GM19023 (cell line): Measurements from ENCODE around the gene INPP5A.
"Not testable (repeated sequence)": the region's sequence is repeated elsewhere in the genome, so short reads cannot be mapped to it uniquely, and the experiment has no call there.

Experiments
- ATAC-seq: cut with Tn5 transposase; IDR thresholded peaks from one replicate; pipeline ENCODE4 v1.9.1; 2021; ENCODE audit warnings: mild to moderate bottlenecking, moderate library complexity; ENCODE audit not compliant: unreplicated experiment

Gene INPP5A

DNA sequence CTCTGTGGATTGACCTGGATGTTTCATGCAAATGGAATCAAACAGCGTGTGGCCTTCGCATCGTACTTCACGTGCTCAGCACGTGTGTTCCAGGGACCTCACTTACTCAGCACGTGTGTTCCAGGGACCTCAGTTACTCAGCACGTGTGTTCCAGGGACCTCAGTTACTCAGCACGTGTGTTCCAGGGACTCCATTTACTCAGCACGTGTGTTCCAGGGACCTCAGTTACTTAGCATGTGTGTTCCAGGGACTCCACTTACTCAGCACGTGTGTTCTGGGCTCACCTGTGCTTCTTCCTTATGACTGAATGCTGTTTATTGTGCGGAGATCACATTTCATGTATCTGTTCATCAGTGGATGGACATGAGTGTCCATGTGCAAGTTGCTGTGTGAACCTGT lies 22.0 kb downstream of the INPP5A start:
- no peak for ATAC-seq

- ATAC-seq, result no peak
Measured at GRCh38 chr10:132560241-132560731, 22.7 kb downstream of the INPP5A start.

- ATAC-seq, result no peak
Measured at GRCh38 chr10:132562177-132562915, 24.8 kb downstream of the INPP5A start.

DNA sequence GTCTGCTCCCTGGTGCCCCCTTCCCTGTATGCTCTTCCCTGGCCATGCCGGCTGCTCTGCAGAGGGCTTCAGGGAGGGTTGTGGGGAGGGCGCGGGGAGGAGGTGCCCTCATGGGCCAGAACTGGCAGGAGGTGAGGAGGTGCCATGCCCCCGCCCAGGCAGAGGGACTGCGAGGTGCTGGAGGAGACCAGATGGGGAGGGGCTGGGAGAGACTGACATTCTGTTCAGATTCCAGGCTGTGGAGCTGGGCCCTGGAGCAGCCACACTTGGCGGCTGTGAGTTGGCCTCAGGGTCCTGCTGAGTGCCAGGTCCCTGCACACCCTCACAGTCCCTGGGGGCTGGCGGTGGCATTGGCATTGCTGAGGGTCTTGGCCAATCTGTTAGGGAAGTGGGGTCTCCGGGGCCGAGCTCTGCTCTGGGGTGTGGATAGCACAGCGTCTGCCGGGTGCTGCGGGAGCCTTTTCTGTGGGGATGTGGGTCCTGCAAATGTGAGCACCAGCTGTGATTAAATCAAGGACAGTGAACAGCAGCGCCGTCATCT lies 25.4 kb downstream of the INPP5A start:
- ATAC-seq, result no peak

DNA sequence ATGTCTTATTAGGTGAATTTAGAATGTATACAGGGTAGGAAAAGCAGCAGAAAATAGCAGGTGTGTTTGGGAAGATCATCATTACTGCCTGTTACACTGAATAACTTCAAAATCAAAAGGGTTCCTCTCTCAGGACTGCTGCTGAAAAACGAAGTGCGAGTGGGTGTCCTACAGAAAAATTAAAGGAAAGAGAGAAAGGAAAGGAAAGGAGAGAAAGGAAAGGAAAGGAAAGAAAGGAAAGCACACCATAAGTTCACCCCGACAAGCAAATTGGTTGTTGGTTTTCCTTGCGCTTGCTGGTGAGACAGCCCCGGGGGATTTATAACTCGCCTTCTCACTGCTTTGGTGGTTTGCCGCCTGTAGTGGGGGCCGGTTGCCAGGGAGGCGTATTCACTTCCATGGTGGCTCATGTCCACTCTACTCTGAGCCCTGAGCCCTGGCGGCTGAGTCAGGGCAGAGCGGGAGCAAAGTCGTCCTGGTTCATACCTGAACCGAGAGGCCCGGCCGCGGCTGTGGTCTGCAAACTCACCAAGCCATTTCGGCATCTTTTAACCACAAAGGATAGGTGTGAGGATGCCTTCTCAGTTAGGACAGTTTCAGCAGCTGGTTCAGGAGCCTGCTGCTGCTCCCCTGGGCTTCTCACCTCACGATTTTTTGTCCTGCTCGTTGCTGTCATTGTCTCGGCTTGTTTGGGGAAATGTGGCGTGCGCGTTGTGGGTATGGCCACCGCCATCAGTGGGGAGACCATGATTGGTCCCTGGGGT lies 26.1 kb downstream of the INPP5A start:
- peak; percentile 94 for ATAC-seq

DNA sequence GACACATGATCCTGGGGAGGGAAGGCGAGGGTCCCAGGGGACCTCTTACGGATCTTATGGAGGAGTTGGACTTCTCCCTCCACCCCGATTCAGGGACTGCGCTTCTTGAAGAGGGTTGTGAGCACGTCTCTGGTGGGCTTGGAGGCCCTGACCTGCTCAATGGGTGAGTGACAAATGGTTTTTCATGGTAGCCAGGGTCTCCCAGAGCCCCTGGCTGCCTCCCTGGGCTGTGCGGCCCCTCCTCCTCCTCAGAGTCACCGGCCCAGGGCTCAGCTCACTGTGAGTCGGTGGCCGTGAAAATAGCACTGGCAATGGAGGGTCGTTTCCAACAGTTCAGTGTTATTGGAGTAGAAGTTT lies 26.6 kb downstream of the INPP5A start:
- no peak for ATAC-seq

DNA sequence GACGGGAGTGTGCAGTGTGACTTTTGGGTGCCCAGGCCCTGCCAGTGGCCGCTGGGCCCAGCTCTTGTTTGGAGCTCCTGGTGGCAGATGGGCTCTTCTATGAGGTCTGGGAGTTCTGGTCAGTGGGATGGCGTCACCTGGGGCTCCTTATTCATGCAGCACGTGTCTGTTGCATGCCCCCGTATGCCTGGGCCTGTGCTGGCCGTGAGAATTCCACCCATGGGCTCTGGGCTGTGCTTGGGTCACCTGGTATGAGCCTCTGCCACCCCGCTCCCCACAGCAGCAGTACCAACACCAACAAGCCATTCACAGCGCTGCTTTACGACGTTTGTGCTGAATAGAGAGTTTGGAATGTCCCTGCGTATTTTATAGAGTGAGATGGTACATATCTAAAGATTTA lies 27.1 kb downstream of the INPP5A start:
- ATAC-seq, result no peak

- ATAC-seq, result no peak
Measured at GRCh38 chr10:132565516-132566209, 28.1 kb downstream of the INPP5A start.

- ATAC-seq, result no peak
Measured at GRCh38 chr10:132566892-132567291, 29.3 kb downstream of the INPP5A start.

- ATAC-seq, result no peak
Measured at GRCh38 chr10:132570265-132570664, 32.7 kb downstream of the INPP5A start.

DNA sequence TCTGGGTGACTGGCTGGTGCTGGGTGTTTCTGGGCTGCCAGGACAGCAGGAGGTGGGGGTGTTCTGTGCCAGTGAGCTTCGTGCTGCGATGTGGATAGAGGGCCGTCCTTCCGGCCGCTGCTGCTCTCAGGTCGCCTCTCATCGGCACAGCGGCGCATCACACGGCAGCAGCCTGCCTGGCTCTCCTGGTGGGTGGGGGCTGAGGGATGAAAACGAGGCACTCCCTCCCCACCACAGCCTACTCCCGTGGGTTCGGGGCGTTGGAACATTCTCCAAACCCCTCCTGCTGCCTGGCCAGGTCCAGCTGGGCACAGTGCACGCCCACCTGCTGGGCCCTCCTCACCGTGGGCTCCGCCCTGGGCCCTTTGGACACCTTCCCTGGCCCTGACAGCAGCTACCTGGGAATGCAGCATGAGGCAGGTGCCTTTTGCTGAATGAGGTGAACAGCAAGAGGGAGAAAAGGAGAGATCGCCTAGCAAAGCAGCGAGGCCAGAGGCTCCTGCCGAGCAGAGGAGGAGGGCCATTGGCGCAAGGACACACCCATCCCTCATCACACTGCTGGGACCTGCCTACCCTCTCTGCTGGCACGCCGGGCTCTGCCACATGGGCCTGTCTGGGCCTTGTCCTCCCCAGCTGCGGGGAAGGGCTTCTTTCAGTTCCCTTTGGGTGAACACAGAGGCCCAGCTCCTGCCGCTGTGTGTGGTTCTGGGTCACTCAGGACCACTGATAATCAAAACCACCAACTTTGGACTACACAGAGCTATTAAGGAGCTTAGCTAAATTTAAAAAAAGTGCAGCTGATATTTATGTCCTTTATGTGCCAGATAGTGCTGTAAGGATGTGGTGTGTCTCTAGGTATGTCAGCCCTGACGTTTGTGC lies 33.4 kb downstream of the INPP5A start:
- peak; percentile 39 for ATAC-seq

GRCh38 chr10:132571650-132572544 lies 34.3 kb downstream of the INPP5A start:
- peak; percentile 71 for ATAC-seq

DNA sequence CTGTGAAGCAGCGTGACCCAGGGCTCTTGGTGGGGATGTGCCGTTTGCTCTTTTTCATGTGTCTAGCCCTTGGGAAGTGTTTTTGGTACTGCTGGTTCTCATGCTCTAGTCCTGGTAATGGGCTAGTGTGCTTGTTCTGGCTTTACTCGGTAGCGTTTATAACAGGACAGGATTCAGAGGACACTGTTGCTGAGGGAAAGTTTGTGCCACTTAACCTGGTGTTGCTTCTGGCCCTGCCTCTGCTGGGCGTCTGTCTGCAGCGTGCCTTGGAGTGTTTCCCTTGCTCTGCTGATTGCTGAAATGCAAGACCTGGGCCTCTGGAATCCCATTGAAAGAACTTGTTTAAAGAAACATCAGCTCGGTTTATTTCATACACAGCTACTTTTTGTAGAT lies 35.0 kb downstream of the INPP5A start:
- ATAC-seq, result no peak

GRCh38 chr10:132572946-132573345 lies 35.4 kb downstream of the INPP5A start:
- ATAC-seq, result not testable (repeated sequence)

- no peak for ATAC-seq
Measured at GRCh38 chr10:132574288-132574687, 36.7 kb downstream of the INPP5A start.

GRCh38 chr10:132574783-132575319 lies 37.3 kb downstream of the INPP5A start:
- no peak for ATAC-seq

DNA sequence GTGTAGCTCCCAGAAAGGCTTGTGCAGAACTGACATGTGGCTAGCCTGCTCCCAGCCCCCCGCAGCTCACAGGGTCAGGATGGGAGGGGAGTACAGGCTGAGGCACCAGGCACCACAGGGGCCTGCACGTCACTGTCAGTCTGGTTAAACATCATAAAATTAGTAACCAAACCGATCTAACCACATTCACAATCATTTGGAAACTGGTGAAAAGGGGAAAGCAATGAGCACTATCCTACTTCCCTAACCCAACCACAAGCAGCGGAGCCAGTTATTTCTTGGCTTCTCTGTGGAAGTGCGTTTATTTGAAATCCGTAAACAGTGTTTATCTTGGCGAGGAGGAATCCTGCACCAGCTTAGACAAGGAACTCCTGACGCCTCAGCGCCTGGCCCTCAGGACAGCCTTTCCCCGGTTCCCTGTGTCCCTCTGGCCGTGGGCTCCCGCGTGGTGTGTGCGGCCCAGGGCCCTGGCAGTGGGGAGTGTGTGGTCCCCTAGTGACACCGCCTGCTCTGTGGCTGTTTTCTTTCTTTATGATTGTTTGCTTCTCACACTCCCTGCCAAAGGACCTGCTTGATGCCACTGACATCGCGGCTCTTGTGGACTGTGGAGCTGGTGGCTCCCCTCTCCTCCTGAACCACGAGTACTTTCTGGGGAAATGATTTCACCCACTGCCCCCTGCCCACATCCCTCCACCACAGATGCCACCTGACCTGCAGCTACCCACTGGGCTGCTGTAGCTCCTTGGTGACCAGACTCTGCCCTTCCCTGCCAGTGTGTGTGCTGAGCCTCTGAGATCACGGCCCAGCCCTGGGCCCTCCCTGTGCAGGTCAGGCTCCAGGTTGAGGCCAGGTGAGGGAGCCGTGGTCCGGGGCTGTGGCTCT lies 38.0 kb downstream of the INPP5A start:
- peak; percentile 24 for ATAC-seq

DNA sequence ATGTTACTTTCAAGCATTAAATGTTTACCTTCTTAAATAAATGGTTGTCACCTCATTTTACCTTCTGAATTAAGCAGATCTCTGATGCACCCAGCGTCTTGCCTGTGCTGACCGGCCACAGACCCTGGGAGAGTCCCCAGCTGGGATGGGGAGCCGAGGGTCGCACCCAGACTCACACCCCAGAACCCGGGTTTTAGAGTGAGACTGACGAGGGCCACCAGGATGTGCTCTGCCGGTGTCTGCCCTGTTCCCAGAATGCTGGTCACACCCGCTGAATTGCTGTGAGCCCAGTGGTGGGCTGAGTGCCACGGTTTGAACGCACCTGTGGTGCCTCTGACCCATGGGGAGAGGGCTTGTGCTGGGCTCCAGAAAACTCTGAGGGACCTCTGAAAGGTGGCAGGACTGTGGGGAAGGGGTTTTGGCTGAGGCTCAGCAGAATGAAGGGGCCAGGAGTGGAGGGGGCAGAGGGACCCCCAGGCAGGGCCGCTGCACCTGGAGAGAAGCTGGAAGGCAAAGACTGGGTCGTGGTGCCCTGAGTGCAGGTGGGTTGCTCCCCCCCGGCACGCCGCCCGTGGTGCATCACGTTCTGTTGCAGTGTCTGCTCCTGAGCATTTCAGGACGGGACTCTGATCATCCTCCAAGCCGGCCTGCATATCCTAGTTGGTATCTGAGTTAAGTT lies 39.2 kb downstream of the INPP5A start:
- no peak for ATAC-seq
